HCT116 (cell line): ENCODE measurements around the gene KIRREL3. TPM values are rescaled to one million over a fixed set of nuclear protein-coding genes. Genes with fewer than 3 reads are reported as not detected.

Experiments used
- ATAC-seq: fragments of 200-7000 bp; cut with Tn5 transposase; 2 replicates; pipeline ENCODE4 v1.9.1; 2020; ENCODE audit warnings: mild to moderate bottlenecking, moderate library complexity
- BruUV-seq: library from RNA; stranded (reverse); fragments of 400-500 nt; replicated peaks from 2 replicates; lab custom pipeline; 2021; lab: Mats Ljungman, UMichigan
- CTCF ChIA-PET: fragments of 300-600 bp; sonication (Branson Sonifier 250); formaldehyde crosslinking; loops from one replicate; lab custom pipeline; 2021; ENCODE audit warnings: antibody characterized with exemption; lab: Charles Lee
- POLR2A ChIA-PET: fragments of 300-600, 350-600 bp; sonication (Branson Sonifier 250); formaldehyde crosslinking; loops from one replicate; lab custom pipeline; 2021; ENCODE audit warnings: antibody characterized with exemption; lab: Charles Lee
- RAD21 ChIA-PET, 2 experiments: fragments of 300-600 bp; sonication (Branson Sonifier 250); formaldehyde crosslinking; loops; one replicate each; lab custom pipeline; 2023; ENCODE audit warnings: low total read pairs in 2 of 2; ENCODE audit not compliant: uncharacterized antibody in 2 of 2, unreplicated experiment in 2 of 2, low non-redundant PET in 1 of 2; lab: Charles Lee
- DNase-seq: peaks from one replicate; pipeline ENCODE4 v3.0.0-alpha.2; 2010; ENCODE audit warnings: low read depth, low spot score
- H2AFZ ChIP-seq: fragments of 200-600 bp; shearing (Covaris generic), sonication (generic); 2 replicates; pipeline ENCODE4 v1.6.1; 2017; ENCODE audit warnings: low read depth, mixed run types, mixed read lengths, antibody characterized with exemption, low read length; ENCODE audit not compliant: poor library complexity, severe bottlenecking
- H3K27ac ChIP-seq: 2 replicates; pipeline ENCODE4 v1.5.1; 2012; ENCODE audit warnings: low read depth, low read length
- H3K27me3 ChIP-seq: fragments of 200-600 bp; sonication (generic); 2 replicates; pipeline ENCODE4 v1.6.1; 2016; ENCODE audit warnings: mixed run types, low read length, mixed read lengths; ENCODE audit not compliant: insufficient read depth
- H3K36me3 ChIP-seq, 2 experiments: fragments of 200-500 bp in 1 of 2; fragments of 200-600 bp in 1 of 2; sonication (Bioruptor generic) in 1 of 2; sonication (generic) in 1 of 2; 2 replicates each; pipeline versions ENCODE4 v1.5.1 to v1.6.1; 2014 to 2016; ENCODE audit warnings: low read length in 2 of 2, inconsistent platforms in 1 of 2, mixed read lengths in 1 of 2, mixed run types in 1 of 2; ENCODE audit not compliant: insufficient read depth in 2 of 2, control insufficient read depth in 1 of 2
- H3K4me1 ChIP-seq, 2 experiments: fragments of 200-600 bp in 1 of 2; sonication (generic) in 1 of 2; 2 replicates each; pipeline versions ENCODE4 v1.5.1 to v1.6.1; 2012 to 2017; ENCODE audit warnings: low read length in 2 of 2, inconsistent platforms in 1 of 2, mild to moderate bottlenecking in 1 of 2, mixed read lengths in 1 of 2, mixed run types in 1 of 2, moderate library complexity in 1 of 2; ENCODE audit not compliant: insufficient read depth in 2 of 2, control insufficient read depth in 1 of 2
- H3K4me2 ChIP-seq: fragments of 200-600 bp; sonication (generic); 2 replicates; pipeline ENCODE4 v1.6.1; 2017; ENCODE audit warnings: mixed run types, low read length, mixed read lengths
- H3K4me3 ChIP-seq, 2 experiments: fragments of 200-600 bp in 1 of 2; sonication (generic) in 1 of 2; replicated peaks in 1 of 2; 2 replicates each; pipeline ENCODE4 v1.5.1; 2011 to 2016; ENCODE audit warnings: low read length in 2 of 2, control low read depth in 1 of 2, low read depth in 1 of 2, mild to moderate bottlenecking in 1 of 2, mixed read lengths in 1 of 2, mixed run types in 1 of 2
- H3K79me2 ChIP-seq: fragments of 200-600 bp; sonication (generic); 2 replicates; pipeline ENCODE4 v1.6.1; 2017; ENCODE audit warnings: mild to moderate bottlenecking, mixed run types, low read length, moderate library complexity, mixed read lengths; ENCODE audit not compliant: insufficient read depth
- H3K9ac ChIP-seq: fragments of 200-600 bp; sonication (generic); 2 replicates; pipeline ENCODE4 v1.6.1; 2016; ENCODE audit warnings: low read length, mixed read lengths
- H3K9me2 ChIP-seq: fragments of 200-600 bp; sonication (generic), shearing (Covaris generic); 2 replicates; pipeline ENCODE4 v1.6.1; 2017; ENCODE audit warnings: mixed run types, mild to moderate bottlenecking, moderate library complexity; ENCODE audit not compliant: insufficient read depth
- H3K9me3 ChIP-seq, 2 experiments: fragments of 200-500 bp in 1 of 2; fragments of 200-600 bp in 1 of 2; sonication (Bioruptor generic) in 1 of 2; sonication (generic) in 1 of 2; 2 replicates each; pipeline ENCODE4 v1.6.1; 2014 to 2017; ENCODE audit warnings: low read length in 2 of 2, mixed read lengths in 2 of 2, inconsistent platforms in 1 of 2, low read depth in 1 of 2, mild to moderate bottlenecking in 1 of 2, mixed run types in 1 of 2, moderate library complexity in 1 of 2; ENCODE audit not compliant: control insufficient read depth in 1 of 2, insufficient read depth in 1 of 2
- H4K20me1 ChIP-seq: fragments of 200-600 bp; sonication (generic), shearing (Covaris generic); 2 replicates; pipeline ENCODE4 v1.6.1; 2017; ENCODE audit warnings: mixed run types, mild to moderate bottlenecking, moderate library complexity; ENCODE audit not compliant: insufficient read depth
- CBX3 ChIP-seq: IDR thresholded peaks from 2 replicates; pipeline ENCODE4 v1.6.1; 2012; ENCODE audit warnings: low read depth
- CEBPB ChIP-seq: IDR thresholded peaks from 2 replicates; pipeline ENCODE4 v1.6.1; 2012; ENCODE audit warnings: low read depth
- EGR1 ChIP-seq: IDR thresholded peaks from 2 replicates; pipeline ENCODE4 v1.6.1; 2012; ENCODE audit warnings: low read depth
- ELF1 ChIP-seq: IDR thresholded peaks from 2 replicates; pipeline ENCODE4 v1.6.1; 2012; ENCODE audit warnings: low read depth, borderline replicate concordance
- EZH2 ChIP-seq: fragments of 200-600 bp; sonication (generic); IDR thresholded peaks from 2 replicates; pipeline ENCODE4 v1.6.1; 2017; ENCODE audit warnings: antibody characterized with exemption, mixed run types
- EZH2phosphoT487 ChIP-seq: fragments of 200-600 bp; IDR thresholded peaks from 2 replicates; pipeline ENCODE4 v1.6.1; 2018; ENCODE audit warnings: antibody characterized with exemption, borderline replicate concordance
- FOSL1 ChIP-seq: IDR thresholded peaks from 2 replicates; pipeline ENCODE4 v1.6.1; 2012; ENCODE audit warnings: low read depth
- JUND ChIP-seq: IDR thresholded peaks from 2 replicates; pipeline ENCODE4 v1.6.1; 2012
- MAX ChIP-seq: IDR thresholded peaks from 2 replicates; pipeline ENCODE4 v1.6.1; 2012
- POLR2A ChIP-seq: IDR thresholded peaks from 2 replicates; pipeline ENCODE4 v1.7.0; 2011; ENCODE audit warnings: borderline replicate concordance; ENCODE audit not compliant: insufficient read depth, insufficient read length; ENCODE audit errors: extremely low read depth
- POLR2AphosphoS5 ChIP-seq: IDR thresholded peaks from 2 replicates; pipeline ENCODE4 v1.6.1; 2011; ENCODE audit warnings: mild to moderate bottlenecking, low read depth, low read length, moderate library complexity
- RAD21 ChIP-seq: IDR thresholded peaks from 2 replicates; pipeline ENCODE4 v1.6.1; 2012; ENCODE audit warnings: low read depth, mild to moderate bottlenecking
- SIN3A ChIP-seq: IDR thresholded peaks from 2 replicates; pipeline ENCODE4 v1.6.1; 2012; ENCODE audit warnings: low read depth
- SP1 ChIP-seq: IDR thresholded peaks from 2 replicates; pipeline ENCODE4 v1.6.1; 2012; ENCODE audit warnings: low read depth
- SRF ChIP-seq: IDR thresholded peaks from 2 replicates; pipeline ENCODE4 v1.6.1; 2012; ENCODE audit warnings: low read depth
- TCF7L2 ChIP-seq: IDR thresholded peaks from 2 replicates; pipeline ENCODE4 v1.7.0; 2011; ENCODE audit warnings: borderline replicate concordance, inconsistent platforms; ENCODE audit not compliant: insufficient read depth, insufficient read length; ENCODE audit errors: extremely low read depth
- YY1 ChIP-seq: IDR thresholded peaks from 2 replicates; pipeline ENCODE4 v1.6.1; 2011; ENCODE audit warnings: low read length, low read depth, moderate library complexity, mild to moderate bottlenecking; ENCODE audit not compliant: insufficient replicate concordance; ENCODE audit errors: extremely low read depth
- ZFX ChIP-seq: fragments of 450-650 bp; IDR thresholded peaks from 2 replicates; pipeline ENCODE4 v1.6.1; 2017
- ZNF274 ChIP-seq: fragments of 200-500 bp; sonication (Bioruptor generic); IDR thresholded peaks from 2 replicates; pipeline ENCODE4 v1.6.1; 2014; ENCODE audit warnings: mild to moderate bottlenecking, low read depth, low read length, inconsistent platforms
- intact Hi-C: fragments of 100-400 bp; cut with micrococcal nuclease; formaldehyde crosslinking; loops from 2 replicates; pipeline ENCODE4 v1.10.0; 2022
- total RNA-seq: library from RNA; stranded (reverse); gene quantifications from one replicate; pipeline ENCODE4 v1.2.1, GENCODE V29; 2021; ENCODE audit not compliant: unreplicated experiment
- TF ChIP-seq, protein P1 (sequence below): IDR thresholded peaks from 2 replicates; pipeline ENCODE4 v1.6.1; 2011; ENCODE audit warnings: mild to moderate bottlenecking, low read length, moderate library complexity; ENCODE audit not compliant: insufficient replicate concordance; ENCODE audit errors: extremely low read depth

KIRREL3 gene
- total RNA-seq, 1 experiment from 2014 or later: not detected

- Histone ChIP-seq H3K4me3 (no peak overlapping the region), H3K9ac (no peak overlapping the region), H2AFZ (no peak overlapping the region), H3K36me3 (no peaks in the 10 kb centered on the region), H3K27me3 (peaks cover 29% of the 10 kb centered on the region), H3K79me2 (no peaks in the 10 kb centered on the region), H3K9me2 (no peaks in the 10 kb centered on the region), H3K27ac (no peak overlapping the region), H3K9me3 (no peaks in the 10 kb centered on the region), H3K4me2 (no peak overlapping the region), H3K4me1 (no peaks in the 10 kb centered on the region), H4K20me1 (no peaks in the 10 kb centered on the region)
- DNase-seq: no peak
- BruUV-seq: no TSS peak
- ChIA-PET POLR2A (no interaction called here), RAD21 (no interaction called here), CTCF (no interaction called here)
- intact Hi-C loops: no loop called here
- no peak for ATAC-seq
- no peak for TF ChIP-seq CEBPB
- TF ChIP-seq, protein P1, sequence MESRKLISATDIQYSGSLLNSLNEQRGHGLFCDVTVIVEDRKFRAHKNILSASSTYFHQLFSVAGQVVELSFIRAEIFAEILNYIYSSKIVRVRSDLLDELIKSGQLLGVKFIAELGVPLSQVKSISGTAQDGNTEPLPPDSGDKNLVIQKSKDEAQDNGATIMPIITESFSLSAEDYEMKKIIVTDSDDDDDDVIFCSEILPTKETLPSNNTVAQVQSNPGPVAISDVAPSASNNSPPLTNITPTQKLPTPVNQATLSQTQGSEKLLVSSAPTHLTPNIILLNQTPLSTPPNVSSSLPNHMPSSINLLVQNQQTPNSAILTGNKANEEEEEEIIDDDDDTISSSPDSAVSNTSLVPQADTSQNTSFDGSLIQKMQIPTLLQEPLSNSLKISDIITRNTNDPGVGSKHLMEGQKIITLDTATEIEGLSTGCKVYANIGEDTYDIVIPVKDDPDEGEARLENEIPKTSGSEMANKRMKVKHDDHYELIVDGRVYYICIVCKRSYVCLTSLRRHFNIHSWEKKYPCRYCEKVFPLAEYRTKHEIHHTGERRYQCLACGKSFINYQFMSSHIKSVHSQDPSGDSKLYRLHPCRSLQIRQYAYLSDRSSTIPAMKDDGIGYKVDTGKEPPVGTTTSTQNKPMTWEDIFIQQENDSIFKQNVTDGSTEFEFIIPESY: no peak
- no peak for TF ChIP-seq ELF1
- TF ChIP-seq ZNF274: no peak
- no peak for TF ChIP-seq SRF
- TF ChIP-seq POLR2AphosphoS5: no peak
- no peak for TF ChIP-seq EZH2
- no peak for TF ChIP-seq EGR1
- TF ChIP-seq MAX: no peak
- TF ChIP-seq FOSL1: no peak
- no peak for TF ChIP-seq POLR2A
- no peak for TF ChIP-seq ZFX
- TF ChIP-seq CBX3: no peak
- no peak for TF ChIP-seq TCF7L2
- TF ChIP-seq EZH2phosphoT487: no peak
- no peak for TF ChIP-seq YY1
- TF ChIP-seq JUND: no peak
- no peak for TF ChIP-seq RAD21
- TF ChIP-seq SIN3A: no peak
- TF ChIP-seq SP1: no peak
Measured at GRCh38 chr11:126547691-126548090, 452.9 kb downstream of the KIRREL3 start.
